Kidney (tissue), 14 donors: ENCODE data around the gene MPPED1. TPM values are rescaled to one million over a fixed set of nuclear protein-coding genes. Genes with fewer than 3 reads are reported as not detected.

ENCODE experiments used
- DNase-seq, 5 donors: peaks; one replicate each; pipeline ENCODE4 v3.0.0-alpha.2; 2013 to 2020
- FAIRE-seq: peaks from 2 replicates; lab custom pipeline; 2012; peaks lifted over from hg19 to GRCh38; lab: Jason Lieb, UNC
- H3K27ac ChIP-seq, 2 donors: one replicate each; pipeline ENCODE4 v1.7.0; 2013; ENCODE audit warnings: low read depth in 2 of 2, low read length in 2 of 2, inconsistent platforms in 1 of 2
- H3K27me3 ChIP-seq: one replicate; pipeline ENCODE4 v1.7.1; 2013; ENCODE audit warnings: low read length, inconsistent platforms; ENCODE audit not compliant: control insufficient read depth, insufficient read depth
- H3K36me3 ChIP-seq, 3 donors: one replicate each; pipeline versions ENCODE4 v1.7.0 to v1.7.1; 2013; ENCODE audit warnings: low read length in 3 of 3, control low read depth in 1 of 3, inconsistent platforms in 1 of 3; ENCODE audit not compliant: insufficient read depth in 3 of 3, control insufficient read depth in 2 of 3
- H3K4me1 ChIP-seq, 3 donors: one replicate each; pipeline versions ENCODE4 v1.7.0 to v1.7.1; 2013; ENCODE audit warnings: low read length in 3 of 3, inconsistent platforms in 1 of 3, low read depth in 1 of 3; ENCODE audit not compliant: control insufficient read depth in 2 of 3, insufficient read depth in 2 of 3
- H3K4me3 ChIP-seq, 3 donors: one replicate each; pipeline versions ENCODE4 v1.7.0 to v1.8.1; 2013; ENCODE audit warnings: low read length in 3 of 3, control low read depth in 1 of 3, inconsistent platforms in 1 of 3
- H3K9ac ChIP-seq, 3 donors: one replicate each; pipeline versions ENCODE4 v1.7.0 to v1.7.1; 2013; ENCODE audit warnings: low read length in 3 of 3, control low read depth in 1 of 3, inconsistent platforms in 1 of 3
- H3K9me3 ChIP-seq, 3 donors: one replicate each; pipeline versions ENCODE4 v1.7.0 to v1.7.1; 2013; ENCODE audit warnings: low read length in 3 of 3, control low read depth in 1 of 3, inconsistent platforms in 1 of 3; ENCODE audit not compliant: control insufficient read depth in 2 of 3, insufficient read depth in 1 of 3
- CTCF ChIP-seq: IDR thresholded peaks from 3 replicates; pipeline ENCODE4 v1.5.1; 2012; ENCODE audit warnings: mild to moderate bottlenecking, moderate library complexity, borderline replicate concordance; ENCODE audit not compliant: insufficient read depth; ENCODE audit errors: extremely low read depth
- intact Hi-C: fragments of 100-400 bp; cut with DNase I; formaldehyde crosslinking; loops from one replicate; pipeline ENCODE4 v1.11.1; 2022
- polyA plus RNA-seq: library from polyadenylated mRNA; stranded (reverse); fragments of 350-450 nt; fragmentation: Illumina TruSeq; extraction: RNeasy Lipid Tissue Mini Kit (QIAGEN cat#74804); gene quantifications from one replicate; pipeline ENCODE4 v1.2.3, GENCODE V29; 2014; ENCODE audit warnings: low read depth, low replicate concordance; ENCODE audit not compliant: insufficient read depth
- total RNA-seq: library from RNA; stranded (reverse); fragmentation: NEBNext Ultra II Directional; extraction: Animal tissue kit (Norgen Biotek cat#: 25700); gene quantifications from one replicate; pipeline ENCODE4 v1.2.1, GENCODE V29; 2021
- donor health status: control.
- donor health status: control.
- donor health status: control.
- donor health status: control.
- donor health status: control.
- donor health status: DM: yes; HTN: yes; CAD: no.
- donor health status: Normal renal cell carcinoma (clear cell type).

MPPED1 gene
- total and polyA plus RNA-seq, 2 donors from 2014 or later, result not detected

GRCh38 chr22:43442386-43443151 lies 30.8 kb downstream of the MPPED1 start:
- peak in 1 of 5 donors; percentile 31 for DNase-seq
- Histone ChIP-seq H3K27me3 (no peaks in the 10 kb centered on the region), H3K27ac (no peak overlapping the region), H3K36me3 (no peaks in the 10 kb centered on the region), H3K9ac (no peak overlapping the region), H3K9me3 (no peaks in the 10 kb centered on the region), H3K4me1 (no peaks in the 10 kb centered on the region), H3K4me3 (no peak overlapping the region)
- TF ChIP-seq CTCF, result no peak
- no peak for FAIRE-seq
- intact Hi-C loops, result no loop called here

- no peaks in the 10 kb centered on the region for H3K36me3 ChIP-seq
- DNase-seq (peak in 1 of 5 donors; percentile 16), FAIRE-seq (no peak)
- TF ChIP-seq CTCF, result no peak
- H3K9ac ChIP-seq, result no peak overlapping the region
- H3K27ac ChIP-seq, result no peak overlapping the region
- H3K9me3 ChIP-seq, result no peaks in the 10 kb centered on the region
- H3K27me3 ChIP-seq, result no peaks in the 10 kb centered on the region
- H3K4me3 ChIP-seq, result no peak overlapping the region
- intact Hi-C loops, result no loop called here
- H3K4me1 ChIP-seq, result no peaks in the 10 kb centered on the region
Observed at GRCh38 chr22:43443152-43443471, 31.3 kb downstream of the MPPED1 start.

- Histone ChIP-seq H3K27ac (no peak overlapping the region), H3K36me3 (no peaks in the 10 kb centered on the region), H3K4me3 (no peak overlapping the region), H3K4me1 (no peaks in the 10 kb centered on the region), H3K9ac (no peak overlapping the region), H3K9me3 (no peaks in the 10 kb centered on the region), H3K27me3 (no peaks in the 10 kb centered on the region)
- DNase-seq, result no peak
- intact Hi-C loops, result no loop called here
- FAIRE-seq, result no peak
- TF ChIP-seq CTCF, result no peak
Observed at GRCh38 chr22:43446037-43446803, 34.4 kb downstream of the MPPED1 start.
